A673 (cell line): ENCODE measurements around the gene GPD2. TPM values are rescaled to one million over a fixed set of nuclear protein-coding genes. Genes with fewer than 3 reads are reported as not detected.

ENCODE experiments used
- BruUV-seq: library from RNA; stranded (reverse); fragments of 400-500 nt; replicated peaks from 2 replicates; lab custom pipeline; 2021; lab: Mats Ljungman, UMichigan
- CTCF ChIA-PET: fragments of 300-600 bp; sonication (Branson Sonifier 250); formaldehyde crosslinking; loops from one replicate; lab custom pipeline; 2022; ENCODE audit warnings: antibody characterized with exemption; lab: Charles Lee
- POLR2A ChIA-PET: fragments of 300-600 bp; sonication (Branson Sonifier 250); formaldehyde crosslinking; loops from one replicate; lab custom pipeline; 2022; ENCODE audit warnings: antibody characterized with exemption; ENCODE audit not compliant: low non-redundant PET; lab: Charles Lee
- DNase-seq: peaks from one replicate; pipeline ENCODE4 v3.0.0-alpha.2; 2015; ENCODE audit warnings: low spot score
- H3K27ac ChIP-seq: fragments of 200-600 bp; sonication (generic); 2 replicates; pipeline ENCODE4 v1.5.1; 2016; ENCODE audit warnings: mixed run types, low read depth, mild to moderate bottlenecking, mixed read lengths, antibody characterized with exemption, low read length; ENCODE audit not compliant: poor library complexity, severe bottlenecking
- H3K27me3 ChIP-seq: fragments of 200-600 bp; sonication (generic); replicated peaks from 2 replicates; pipeline ENCODE4 v1.6.1; 2017; ENCODE audit warnings: mixed run types, low read depth, mild to moderate bottlenecking, mixed read lengths, antibody characterized with exemption, low read length; ENCODE audit not compliant: insufficient read depth, poor library complexity
- H3K36me3 ChIP-seq: fragments of 200-600 bp; sonication (generic); 2 replicates; pipeline ENCODE4 v1.6.1; 2016; ENCODE audit warnings: mixed run types, mild to moderate bottlenecking, mixed read lengths, antibody characterized with exemption, low read length; ENCODE audit not compliant: insufficient read depth, poor library complexity, severe bottlenecking
- H3K4me1 ChIP-seq: fragments of 200-600 bp; sonication (generic); 2 replicates; pipeline ENCODE4 v1.6.1; 2017; ENCODE audit warnings: mixed run types, mild to moderate bottlenecking, mixed read lengths, antibody characterized with exemption, low read length; ENCODE audit not compliant: insufficient read depth, poor library complexity, severe bottlenecking
- H3K4me3 ChIP-seq: fragments of 200-600 bp; sonication (generic); 2 replicates; pipeline ENCODE4 v1.5.1; 2016; ENCODE audit warnings: low read depth, mixed run types, mild to moderate bottlenecking, mixed read lengths, low read length; ENCODE audit not compliant: poor library complexity, severe bottlenecking
- H3K9me3 ChIP-seq: fragments of 200-600 bp; sonication (generic); 2 replicates; pipeline ENCODE4 v1.6.1; 2016; ENCODE audit warnings: mixed run types, low read depth, mild to moderate bottlenecking, mixed read lengths, antibody characterized with exemption, low read length; ENCODE audit not compliant: poor library complexity, severe bottlenecking
- CTCF ChIP-seq: fragments of 300-800, 200-600 bp; sonication (generic); conservative IDR thresholded peaks from 2 replicates; pipeline ENCODE4 v1.5.1; 2017; ENCODE audit warnings: low read depth, mild to moderate bottlenecking, antibody characterized with exemption, low read length, moderate library complexity, mixed read lengths
- EZH2 ChIP-seq: fragments of 200-600 bp; sonication (generic); IDR thresholded peaks from 2 replicates; pipeline ENCODE4 v1.6.1; 2017; ENCODE audit warnings: borderline replicate concordance, low read depth, mild to moderate bottlenecking, mixed read lengths, antibody characterized with exemption, low read length; ENCODE audit not compliant: poor library complexity, severe bottlenecking
- intact Hi-C: fragments of 100-400 bp; cut with micrococcal nuclease; formaldehyde crosslinking; loops from one replicate; pipeline ENCODE4 v1.10.0; 2022; ENCODE audit not compliant: unreplicated experiment
- total RNA-seq: library from RNA; stranded (reverse); gene quantifications from 2 replicates; pipeline ENCODE4 v1.2.3, GENCODE V29; 2021

The GPD2 gene
- total RNA-seq, 1 experiment from 2014 or later: 39.4 TPM

DNA sequence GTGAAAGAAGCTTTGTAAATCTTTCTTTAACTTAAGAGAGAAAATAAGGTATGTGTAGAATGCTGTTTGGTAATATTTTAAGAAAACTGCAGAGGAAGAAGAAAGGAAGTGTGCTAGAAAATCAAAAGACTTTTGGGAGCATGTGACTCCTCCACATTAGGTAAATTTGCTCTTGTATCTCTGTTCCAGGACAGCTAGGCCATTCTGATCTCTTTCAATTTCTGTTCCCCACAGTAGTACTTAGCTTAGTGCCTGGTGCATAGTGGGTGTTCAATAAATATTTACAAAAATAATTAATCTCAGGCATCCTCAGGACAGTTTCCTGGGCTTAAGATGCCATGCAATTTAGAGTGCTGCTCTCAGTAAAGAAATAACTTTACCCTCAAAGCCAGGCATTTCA is 105.0 kb downstream of the GPD2 start:
- H3K4me3 ChIP-seq: no peak overlapping the region
- ChIA-PET CTCF (no interaction called here), POLR2A (no interaction called here)
- intact Hi-C loops: no loop called here
- no peak overlapping the region for H3K27ac ChIP-seq
- no peaks in the 10 kb centered on the region for H3K9me3 ChIP-seq
- no peaks in the 10 kb centered on the region for H3K27me3 ChIP-seq
- DNase-seq: no peak
- no TSS peak for BruUV-seq
- H3K36me3 ChIP-seq: no peaks in the 10 kb centered on the region
- TF ChIP-seq CTCF: no peak
- TF ChIP-seq EZH2: no peak
- H3K4me1 ChIP-seq: no peaks in the 10 kb centered on the region

- no peaks in the 10 kb centered on the region for H3K27me3 ChIP-seq
- H3K36me3 ChIP-seq: no peaks in the 10 kb centered on the region
- ChIA-PET POLR2A (no interaction called here), CTCF (no interaction called here)
- no peak overlapping the region for H3K27ac ChIP-seq
- no peak overlapping the region for H3K4me3 ChIP-seq
- BruUV-seq: no TSS peak
- TF ChIP-seq CTCF: no peak
- no peak for TF ChIP-seq EZH2
- DNase-seq: no peak
- intact Hi-C loops: no loop called here
- no peaks in the 10 kb centered on the region for H3K9me3 ChIP-seq
- H3K4me1 ChIP-seq: no peaks in the 10 kb centered on the region
These were observed 105.5 kb downstream of the GPD2 start for GRCh38 chr2:156541706-156542105.

- POLR2A ChIA-PET: no interaction called here
- CTCF ChIA-PET: no interaction called here
- H3K36me3 ChIP-seq: no peaks in the 10 kb centered on the region
- no peaks in the 10 kb centered on the region for H3K9me3 ChIP-seq
- BruUV-seq: no TSS peak
- no peak for DNase-seq
- no peaks in the 10 kb centered on the region for H3K27me3 ChIP-seq
- TF ChIP-seq EZH2 (no peak), CTCF (no peak)
- H3K4me3 ChIP-seq: no peak overlapping the region
- intact Hi-C loops: no loop called here
- H3K4me1 ChIP-seq: no peaks in the 10 kb centered on the region
- H3K27ac ChIP-seq: no peak overlapping the region
These were observed 112.2 kb downstream of the GPD2 start for GRCh38 chr2:156548413-156548812.
